Thoracic aorta (tissue), 2 donors: ENCODE data around the gene TRAPPC12. TPM values are rescaled to one million over a fixed set of nuclear protein-coding genes. Genes with fewer than 3 reads are reported as not detected.

Experiments
- ATAC-seq: fragments of 150-250 bp; one replicate; pipeline ENCODE4 v1.8.0; 2017; ENCODE audit warnings: low read depth; ENCODE audit not compliant: insufficient number of reproducible peaks, low FRiP score
- DNase-seq: peaks from one replicate; pipeline ENCODE4 v3.0.0-alpha.2; 2020; ENCODE audit warnings: low spot score
- H3K27ac ChIP-seq, 2 donors: fragments of 200-600 bp; sonication (generic); 1 replicate in 1 of 2; 2 replicates in 1 of 2; pipeline ENCODE4 v1.5.1; 2016; ENCODE audit warnings: mild to moderate bottlenecking in 2 of 2, moderate library complexity in 2 of 2
- H3K27me3 ChIP-seq: fragments of 200-600 bp; sonication (generic); replicated peaks from 2 replicates; pipeline ENCODE4 v1.6.0; 2016; ENCODE audit warnings: mild to moderate bottlenecking; ENCODE audit not compliant: insufficient read depth
- H3K36me3 ChIP-seq: fragments of 200-600 bp; sonication (generic); one replicate; pipeline ENCODE4 v1.5.1; 2016
- H3K4me1 ChIP-seq, 2 donors: fragments of 200-600 bp; sonication (generic); 1 replicate in 1 of 2; 2 replicates in 1 of 2; pipeline versions ENCODE4 v1.5.1 to v1.6.0; 2016; ENCODE audit warnings: low read depth in 2 of 2, mild to moderate bottlenecking in 1 of 2; ENCODE audit not compliant: control insufficient read depth in 1 of 2
- H3K4me3 ChIP-seq: fragments of 200-600 bp; sonication (generic); 2 replicates; pipeline ENCODE4 v1.5.1; 2016; ENCODE audit warnings: mild to moderate bottlenecking
- H3K9me3 ChIP-seq: fragments of 200-600 bp; sonication (generic); 2 replicates; pipeline ENCODE4 v1.5.1; 2016
- total RNA-seq, 2 donors: library from RNA; depleted of rRNA; stranded (reverse); fragments of >200 nt; gene quantifications; one replicate each; pipeline versions ENCODE4 v1.1.0 to v1.2.3, GENCODE V29; 2016
- TF ChIP-seq, protein P1 (sequence below): fragments of 200-600 bp; sonication (generic); IDR thresholded peaks from one replicate; pipeline ENCODE4 v1.5.1; 2019; ENCODE audit warnings: antibody characterized with exemption

The TRAPPC12 gene
- total RNA-seq, 2 donors from 2014 or later = 121 to 180 TPM

DNA sequence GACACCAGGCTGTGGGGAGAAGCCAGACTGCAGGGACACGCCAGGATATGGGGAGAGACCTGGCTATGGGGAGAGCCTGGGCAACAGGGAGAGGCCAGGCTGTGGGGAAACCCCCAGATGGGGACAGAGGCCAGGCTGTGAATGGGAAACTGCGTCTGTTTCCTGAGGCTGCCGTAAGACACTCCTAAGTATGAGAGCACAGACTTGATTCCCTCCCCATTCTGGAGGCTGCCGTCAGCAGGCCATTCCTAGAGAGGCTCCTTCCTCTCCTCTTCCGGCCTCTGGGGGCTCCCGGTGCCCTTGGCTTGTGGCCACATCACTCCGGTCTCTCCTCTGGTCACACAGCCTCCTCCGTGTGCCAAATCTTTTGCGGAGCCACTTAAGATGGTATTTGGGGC lies 107.5 kb downstream of the TRAPPC12 start:
- no peaks in the 10 kb centered on the region for H3K9me3 ChIP-seq
- H3K27me3 ChIP-seq = no peaks in the 10 kb centered on the region
- TF ChIP-seq, protein P1, sequence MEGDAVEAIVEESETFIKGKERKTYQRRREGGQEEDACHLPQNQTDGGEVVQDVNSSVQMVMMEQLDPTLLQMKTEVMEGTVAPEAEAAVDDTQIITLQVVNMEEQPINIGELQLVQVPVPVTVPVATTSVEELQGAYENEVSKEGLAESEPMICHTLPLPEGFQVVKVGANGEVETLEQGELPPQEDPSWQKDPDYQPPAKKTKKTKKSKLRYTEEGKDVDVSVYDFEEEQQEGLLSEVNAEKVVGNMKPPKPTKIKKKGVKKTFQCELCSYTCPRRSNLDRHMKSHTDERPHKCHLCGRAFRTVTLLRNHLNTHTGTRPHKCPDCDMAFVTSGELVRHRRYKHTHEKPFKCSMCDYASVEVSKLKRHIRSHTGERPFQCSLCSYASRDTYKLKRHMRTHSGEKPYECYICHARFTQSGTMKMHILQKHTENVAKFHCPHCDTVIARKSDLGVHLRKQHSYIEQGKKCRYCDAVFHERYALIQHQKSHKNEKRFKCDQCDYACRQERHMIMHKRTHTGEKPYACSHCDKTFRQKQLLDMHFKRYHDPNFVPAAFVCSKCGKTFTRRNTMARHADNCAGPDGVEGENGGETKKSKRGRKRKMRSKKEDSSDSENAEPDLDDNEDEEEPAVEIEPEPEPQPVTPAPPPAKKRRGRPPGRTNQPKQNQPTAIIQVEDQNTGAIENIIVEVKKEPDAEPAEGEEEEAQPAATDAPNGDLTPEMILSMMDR = no peak
- ATAC-seq = no peak
- H3K27ac ChIP-seq = peak overlapping the region; percentile 4 to 45
- DNase-seq = no peak
- H3K4me1 ChIP-seq = peaks cover 0 to 26% of the 10 kb centered on the region in 2 donors
- H3K36me3 ChIP-seq = peaks cover 7% of the 10 kb centered on the region
- no peak overlapping the region for H3K4me3 ChIP-seq

DNA sequence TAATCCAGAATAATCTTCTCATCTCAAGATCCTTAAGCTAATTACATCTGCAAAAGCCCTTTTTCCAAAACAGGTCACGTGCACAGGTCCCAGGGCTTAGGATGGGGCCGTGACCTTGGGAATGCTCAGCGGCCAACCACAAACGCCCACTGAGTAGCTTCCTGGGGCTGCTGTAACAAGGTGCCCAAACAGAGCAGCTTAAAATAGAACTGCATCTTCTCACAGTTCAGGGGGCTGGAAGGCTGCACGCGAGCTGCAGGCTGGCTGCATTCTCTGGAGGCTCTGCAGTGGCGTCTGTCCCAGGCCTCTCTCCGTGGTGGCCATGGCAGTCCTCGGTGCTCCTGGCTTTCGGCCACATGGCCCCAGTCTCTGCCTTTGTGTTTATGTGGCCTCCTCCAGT lies 107.9 kb downstream of the TRAPPC12 start:
- H3K27me3 ChIP-seq = no peaks in the 10 kb centered on the region
- no peak for DNase-seq
- peaks cover 3 to 30% of the 10 kb centered on the region in 2 donors for H3K4me1 ChIP-seq
- TF ChIP-seq, protein P1 = no peak
- peaks cover 7% of the 10 kb centered on the region for H3K36me3 ChIP-seq
- H3K27ac ChIP-seq = peak overlapping the region; percentile 4 to 45
- ATAC-seq = no peak
- no peak overlapping the region for H3K4me3 ChIP-seq
- no peaks in the 10 kb centered on the region for H3K9me3 ChIP-seq

DNA sequence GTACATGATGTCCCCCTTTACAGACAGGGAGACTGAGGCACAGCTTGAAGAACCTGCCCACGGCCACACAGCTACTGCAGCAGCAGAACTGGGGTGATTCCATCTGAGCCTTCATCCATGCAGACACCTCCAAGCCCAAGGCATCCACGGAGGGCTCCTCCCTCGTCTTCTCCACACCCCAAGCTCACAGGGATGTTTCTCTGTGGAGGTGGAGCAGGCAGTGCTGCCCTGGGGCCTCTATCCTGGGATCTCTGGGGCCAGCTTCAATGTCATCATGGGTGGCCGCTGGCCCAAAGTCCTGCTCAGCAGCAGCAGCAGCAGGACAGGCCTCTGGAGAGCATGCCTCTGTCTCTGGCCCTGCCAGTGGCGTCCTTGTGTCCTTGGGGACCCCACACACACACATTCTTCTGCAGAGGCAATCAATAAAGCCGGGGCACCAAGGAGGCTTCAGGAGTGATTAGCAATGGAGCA lies 108.6 kb downstream of the TRAPPC12 start:
- Histone ChIP-seq H3K36me3 (peaks cover 7% of the 10 kb centered on the region), H3K27ac (peak overlapping the region; percentile 4 to 45), H3K27me3 (no peaks in the 10 kb centered on the region), H3K9me3 (no peaks in the 10 kb centered on the region), H3K4me3 (no peak overlapping the region), H3K4me1 (peaks cover 5 to 34% of the 10 kb centered on the region in 2 donors)
- no peak for DNase-seq
- TF ChIP-seq, protein P1 = no peak
- no peak for ATAC-seq

DNA sequence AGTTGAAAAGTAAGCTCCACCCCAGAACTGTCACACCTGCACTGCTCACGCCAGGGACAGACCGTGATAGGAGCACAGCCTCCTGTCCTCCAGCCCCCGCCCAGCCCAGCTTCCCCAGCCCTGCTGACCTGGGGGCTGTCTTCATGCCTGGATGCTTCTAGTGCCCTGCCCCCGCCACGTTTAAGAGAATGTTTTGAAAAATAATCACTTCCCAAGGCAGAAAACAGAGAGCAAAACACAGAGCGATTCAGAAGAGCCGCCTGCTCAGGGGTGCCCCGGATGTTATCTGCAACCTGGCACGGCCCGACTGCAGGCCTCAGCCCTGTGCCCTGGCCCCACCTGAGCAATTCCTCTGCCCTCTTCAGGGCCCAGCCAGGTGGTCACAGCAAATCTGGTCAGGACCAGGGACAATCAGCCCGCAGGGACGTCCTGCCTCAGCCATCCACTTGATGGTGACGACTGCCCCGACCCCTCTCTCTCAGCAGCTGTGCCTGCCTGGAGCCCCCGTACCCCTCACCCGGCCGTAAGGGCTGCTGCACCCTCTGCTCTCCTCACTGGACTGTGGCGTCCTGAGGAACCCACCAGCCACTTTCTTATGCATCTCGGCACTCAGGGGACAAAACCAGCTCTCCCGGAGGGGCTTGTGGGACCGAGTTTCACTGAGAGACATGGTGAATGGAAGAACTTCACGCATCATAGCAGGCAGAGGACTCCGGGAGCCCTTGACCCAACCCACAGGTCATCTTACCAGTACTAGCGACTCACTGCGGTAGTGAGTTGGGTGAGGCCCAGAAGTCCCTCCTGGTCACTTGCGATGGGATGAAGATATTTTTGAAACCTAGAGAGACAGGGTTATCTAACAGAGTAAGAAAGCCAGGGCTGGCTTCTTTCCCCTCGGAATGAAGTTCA lies 109.6 kb downstream of the TRAPPC12 start:
- Histone ChIP-seq H3K4me1 (peaks cover 8 to 44% of the 10 kb centered on the region in 2 donors), H3K36me3 (peaks cover 3% of the 10 kb centered on the region), H3K27me3 (no peaks in the 10 kb centered on the region), H3K9me3 (no peaks in the 10 kb centered on the region), H3K27ac (peak overlapping the region; percentile 28 to 41), H3K4me3 (no peak overlapping the region)
- DNase-seq = no peak
- TF ChIP-seq, protein P1 = no peak
- ATAC-seq = no peak

DNA sequence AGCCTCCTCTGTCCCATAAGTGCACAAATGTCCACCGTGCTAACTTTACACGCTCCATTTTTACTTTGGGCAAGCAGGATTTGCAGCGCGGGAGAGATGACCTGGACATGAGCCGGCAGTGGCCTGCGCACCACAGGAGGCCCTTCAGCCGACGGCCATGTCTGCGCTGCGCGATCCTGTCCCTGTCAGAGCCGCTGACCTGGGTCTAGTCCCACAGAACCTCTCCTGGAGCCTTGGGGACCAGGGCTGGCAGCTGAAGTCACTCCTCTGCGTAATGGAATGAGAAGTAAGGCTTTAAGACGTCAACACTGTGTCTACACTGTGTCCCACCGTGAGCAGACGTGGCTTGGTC lies 110.2 kb downstream of the TRAPPC12 start:
- peak overlapping the region in 1 of 2 donors; percentile 41 for H3K27ac ChIP-seq
- TF ChIP-seq, protein P1 = no peak
- DNase-seq = no peak
- peaks cover 8 to 47% of the 10 kb centered on the region in 2 donors for H3K4me1 ChIP-seq
- ATAC-seq = no peak
- no peaks in the 10 kb centered on the region for H3K9me3 ChIP-seq
- peaks cover 3% of the 10 kb centered on the region for H3K36me3 ChIP-seq
- H3K27me3 ChIP-seq = no peaks in the 10 kb centered on the region
- no peak overlapping the region for H3K4me3 ChIP-seq
